GM23248 (cell line): ENCODE measurements around the gene RUNX1. TPM values are rescaled to one million over a fixed set of nuclear protein-coding genes. Genes with fewer than 3 reads are reported as not detected.

ENCODE experiments used
- DNase-seq: peaks from one replicate; pipeline ENCODE4 v3.0.0-alpha.2; 2015
- H2AFZ ChIP-seq: fragments of 200-600 bp; sonication (generic); 2 replicates; pipeline ENCODE4 v1.6.1; 2016; ENCODE audit warnings: antibody characterized with exemption
- H3F3A ChIP-seq: fragments of 200-600 bp; sonication (generic); 2 replicates; pipeline ENCODE4 v1.6.1; 2016; ENCODE audit warnings: mild to moderate bottlenecking, antibody characterized with exemption, mixed run types; ENCODE audit not compliant: insufficient read depth
- H3K27ac ChIP-seq: fragments of 200-600 bp; sonication (generic); 2 replicates; pipeline ENCODE4 v1.5.1; 2016; ENCODE audit warnings: mild to moderate bottlenecking
- H3K27me3 ChIP-seq: fragments of 200-600 bp; sonication (generic); replicated peaks from 2 replicates; pipeline ENCODE4 v1.6.1; 2016; ENCODE audit warnings: mild to moderate bottlenecking; ENCODE audit not compliant: insufficient read depth
- H3K36me3 ChIP-seq: fragments of 200-600 bp; sonication (generic); 2 replicates; pipeline ENCODE4 v1.6.1; 2016; ENCODE audit warnings: low read depth, mild to moderate bottlenecking
- H3K4me1 ChIP-seq: fragments of 200-600 bp; sonication (generic); 2 replicates; pipeline ENCODE4 v1.6.1; 2016; ENCODE audit warnings: mild to moderate bottlenecking; ENCODE audit not compliant: insufficient read depth
- H3K4me2 ChIP-seq: fragments of 200-600 bp; sonication (generic); one replicate; pipeline ENCODE4 v1.6.1; 2016; ENCODE audit warnings: mild to moderate bottlenecking; ENCODE audit not compliant: unreplicated experiment
- H3K4me3 ChIP-seq: fragments of 200-600 bp; sonication (generic); 2 replicates; pipeline ENCODE4 v1.5.1; 2016; ENCODE audit warnings: mild to moderate bottlenecking
- H3K79me2 ChIP-seq: fragments of 200-600 bp; sonication (generic); 2 replicates; pipeline ENCODE4 v1.6.1; 2016; ENCODE audit warnings: mild to moderate bottlenecking; ENCODE audit not compliant: insufficient read depth
- H3K9ac ChIP-seq: fragments of 200-600 bp; sonication (generic); 2 replicates; pipeline ENCODE4 v1.6.1; 2016; ENCODE audit warnings: mild to moderate bottlenecking
- H3K9me2 ChIP-seq: fragments of 200-600 bp; sonication (generic); 2 replicates; pipeline ENCODE4 v1.6.1; 2016; ENCODE audit warnings: mixed run types, mild to moderate bottlenecking, moderate library complexity; ENCODE audit not compliant: insufficient read depth
- H3K9me3 ChIP-seq: fragments of 200-600 bp; sonication (generic); one replicate; pipeline ENCODE4 v1.6.1; 2017; ENCODE audit warnings: low read depth
- H4K20me1 ChIP-seq: fragments of 200-600 bp; sonication (generic); 2 replicates; pipeline ENCODE4 v1.6.0; 2016; ENCODE audit not compliant: insufficient read depth
- EZH2 ChIP-seq: fragments of 200-600 bp; sonication (generic); IDR thresholded peaks from 2 replicates; pipeline ENCODE4 v1.6.1; 2018; ENCODE audit warnings: antibody characterized with exemption, mild to moderate bottlenecking; ENCODE audit not compliant: insufficient read depth, poor library complexity, severe bottlenecking
- EZH2phosphoT487 ChIP-seq: fragments of 200-600 bp; sonication (generic); IDR thresholded peaks from 2 replicates; pipeline ENCODE4 v1.6.1; 2018; ENCODE audit warnings: antibody characterized with exemption, moderate library complexity, mild to moderate bottlenecking, low read depth; ENCODE audit not compliant: insufficient read depth
- WGBS, 2 experiments: methylation state at CpG; one replicate each; pipeline ENCODE4 v1.1.6; 2015 to 2017; ENCODE audit warnings: low lambda C conversion rate in 2 of 2, low coverage in 1 of 2; ENCODE audit errors: missing lambda C conversion rate in 2 of 2; 5-methylcytosine and 5-hydroxymethylcytosine counted together
- in situ Hi-C: fragments of 300-500 bp; cut with MboI; formaldehyde crosslinking; loops from 2 replicates; pipeline ENCODE4 v1.15.0; 2020
- polyA plus RNA-seq: library from polyadenylated mRNA; unstranded; fragments of >200 nt; fragmentation: Nextera tagmentation; extraction: Ambion mirVana; gene quantifications from 2 replicates; pipeline ENCODE4 v1.2.1, GENCODE V29; 2016
- total RNA-seq: library from RNA; depleted of rRNA; stranded (reverse); fragments of >200 nt; shearing (Covaris generic); gene quantifications from 2 replicates; pipeline ENCODE4 v1.2.3, GENCODE V29; 2014

RUNX1 gene
- total and polyA plus RNA-seq, 2 experiments from 2014 or later = 21.3 to 32.6 TPM

DNA sequence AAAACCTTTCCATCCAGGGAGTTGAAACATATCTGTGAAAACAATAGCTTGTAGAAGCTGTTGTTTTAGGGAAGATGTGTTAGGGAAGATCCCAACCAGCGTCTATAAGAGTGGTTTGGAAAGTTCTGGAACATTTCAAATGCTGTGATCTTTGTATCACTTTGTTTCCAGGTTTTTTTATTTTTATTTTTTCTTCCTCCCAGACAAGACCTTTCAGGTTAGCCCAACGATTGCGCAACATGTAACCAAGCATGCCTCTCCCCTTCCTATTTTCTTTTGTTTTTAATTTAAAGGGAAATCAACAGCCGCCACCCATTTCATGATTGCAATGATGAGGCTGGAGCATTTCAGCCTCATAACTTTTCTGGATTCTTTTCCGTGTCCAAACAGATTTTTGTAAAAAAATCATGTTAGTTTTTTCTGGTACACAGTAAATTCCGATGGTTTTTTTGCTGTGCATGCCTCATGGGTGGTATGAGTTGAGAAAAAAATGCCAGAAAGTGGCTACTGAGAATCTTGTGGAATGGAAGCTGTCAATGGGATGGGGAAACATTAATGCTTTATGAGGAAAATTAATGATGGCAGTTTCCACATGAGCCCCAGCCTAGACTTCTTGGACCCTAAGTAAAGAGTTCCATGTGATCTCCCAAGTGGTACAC is 109.3 kb downstream of the RUNX1 start:
- Histone ChIP-seq H3K9me3 (no peaks in the 10 kb centered on the region), H3K9me2 (no peaks in the 10 kb centered on the region), H3K79me2 (no peaks in the 10 kb centered on the region), H3K4me2 (no peak overlapping the region), H3K27me3 (no peaks in the 10 kb centered on the region), H3K9ac (no peak overlapping the region), H4K20me1 (no peaks in the 10 kb centered on the region), H3K4me3 (no peak overlapping the region), H3K4me1 (peaks cover 52% of the 10 kb centered on the region), H3K27ac (no peak overlapping the region), H3F3A (peaks cover 31% of the 10 kb centered on the region), H3K36me3 (no peaks in the 10 kb centered on the region), H2AFZ (no peak overlapping the region)
- peak; percentile 6 for DNase-seq
- no peak for TF ChIP-seq EZH2phosphoT487
- no peak for TF ChIP-seq EZH2
- WGBS, 2 experiments = 77% methylated on average over 6 of the region's 6 CpGs
- in situ Hi-C loops = no loop called here

DNA sequence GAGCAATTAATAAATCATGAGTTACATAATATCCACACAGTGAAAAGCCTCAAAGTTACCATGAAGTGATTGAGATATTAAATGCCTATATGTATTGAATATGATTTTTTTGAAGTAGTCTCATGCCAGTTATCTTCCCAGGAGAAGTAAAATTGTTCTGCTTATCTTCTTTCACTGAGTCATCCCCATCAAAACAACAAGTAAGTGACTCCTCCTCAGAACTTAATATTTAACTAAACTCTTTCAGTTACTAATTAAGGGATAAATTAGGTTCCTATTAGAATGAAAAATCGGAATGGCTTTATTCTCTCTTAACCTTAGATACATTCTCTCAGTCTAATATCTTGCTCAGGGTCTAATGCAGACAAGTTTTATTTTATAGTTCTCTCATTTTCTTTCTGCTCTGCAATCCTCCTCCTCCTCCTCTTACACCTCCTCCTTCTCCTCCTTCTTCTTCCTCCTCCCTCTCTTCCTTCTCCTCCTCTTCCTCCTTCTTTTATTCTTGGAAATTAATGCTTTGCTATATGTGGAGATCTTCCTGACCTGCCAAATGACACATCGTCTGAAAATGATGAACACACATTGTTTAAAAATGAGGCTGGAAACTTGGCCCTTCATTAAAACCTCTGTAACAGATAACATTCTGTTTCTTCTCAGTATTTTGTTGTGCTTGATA is 110.9 kb downstream of the RUNX1 start:
- Histone ChIP-seq H3K27ac (peak overlapping the region; percentile 22; the same call in 1 of the 2 replicates), H3K27me3 (no peaks in the 10 kb centered on the region), H3K4me2 (peak overlapping the region; percentile 70), H3K79me2 (no peaks in the 10 kb centered on the region), H3K36me3 (no peaks in the 10 kb centered on the region), H3K4me3 (peak overlapping the region; percentile 28), H3K9ac (no peak overlapping the region), H2AFZ (0 out of 2 replicates have a peak overlapping the region, but pooled peaks have one; percentile 0), H3F3A (peaks cover 31% of the 10 kb centered on the region), H3K4me1 (peaks cover 52% of the 10 kb centered on the region), H3K9me2 (no peaks in the 10 kb centered on the region), H4K20me1 (no peaks in the 10 kb centered on the region), H3K9me3 (no peaks in the 10 kb centered on the region)
- TF ChIP-seq EZH2phosphoT487 = no peak
- no peak for TF ChIP-seq EZH2
- in situ Hi-C loops = no loop called here
- peak; percentile 70 for DNase-seq
- WGBS, 2 experiments = 46 to 49% methylated on average over 2 of the region's 2 CpGs

DNA sequence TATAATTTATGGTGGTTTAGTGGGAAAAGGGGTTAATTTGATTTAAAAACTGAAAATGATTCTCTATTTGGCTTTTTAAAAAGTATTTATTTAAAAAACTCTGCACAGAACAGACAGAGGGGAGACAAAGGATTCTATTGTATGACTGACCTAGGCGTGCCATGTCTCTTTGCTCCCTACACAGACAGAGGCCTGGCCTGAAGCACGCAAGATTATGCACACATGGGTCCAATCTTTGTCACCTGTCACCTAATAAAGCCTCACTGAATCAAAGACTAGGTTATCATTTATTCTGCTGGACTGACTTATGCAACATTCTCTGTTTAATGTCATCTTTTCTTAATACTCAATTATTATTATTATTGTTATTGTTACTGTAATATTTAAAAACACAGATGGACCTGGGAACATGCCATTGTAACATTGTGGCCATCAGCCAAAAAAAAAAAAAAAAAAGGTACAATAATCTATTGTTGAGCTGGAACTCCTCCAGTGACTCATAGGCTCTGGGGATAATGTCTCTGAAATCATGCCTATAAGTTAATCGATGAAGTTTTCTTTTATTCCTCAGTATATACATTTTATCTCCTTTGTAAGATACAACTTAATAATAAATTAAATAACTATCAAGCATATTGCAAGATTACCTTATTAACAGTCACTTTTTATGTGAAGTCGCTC is 112.1 kb downstream of the RUNX1 start:
- H3K4me2 ChIP-seq = peak overlapping the region; percentile 59
- TF ChIP-seq EZH2 (no peak), EZH2phosphoT487 (no peak)
- H3K79me2 ChIP-seq = no peaks in the 10 kb centered on the region
- no peaks in the 10 kb centered on the region for H4K20me1 ChIP-seq
- H3K4me1 ChIP-seq = peaks cover 52% of the 10 kb centered on the region
- no peaks in the 10 kb centered on the region for H3K9me2 ChIP-seq
- no peak overlapping the region for H3K9ac ChIP-seq
- H3K9me3 ChIP-seq = no peaks in the 10 kb centered on the region
- WGBS, 2 experiments = 86 to 88% methylated on average over 4 of the region's 4 CpGs
- in situ Hi-C loops = no loop called here
- peaks cover 31% of the 10 kb centered on the region for H3F3A ChIP-seq
- no peak overlapping the region for H2AFZ ChIP-seq
- H3K4me3 ChIP-seq = no peak overlapping the region
- no peaks in the 10 kb centered on the region for H3K27me3 ChIP-seq
- H3K36me3 ChIP-seq = no peaks in the 10 kb centered on the region
- H3K27ac ChIP-seq = no peak overlapping the region
- peak; percentile 48 for DNase-seq

DNA sequence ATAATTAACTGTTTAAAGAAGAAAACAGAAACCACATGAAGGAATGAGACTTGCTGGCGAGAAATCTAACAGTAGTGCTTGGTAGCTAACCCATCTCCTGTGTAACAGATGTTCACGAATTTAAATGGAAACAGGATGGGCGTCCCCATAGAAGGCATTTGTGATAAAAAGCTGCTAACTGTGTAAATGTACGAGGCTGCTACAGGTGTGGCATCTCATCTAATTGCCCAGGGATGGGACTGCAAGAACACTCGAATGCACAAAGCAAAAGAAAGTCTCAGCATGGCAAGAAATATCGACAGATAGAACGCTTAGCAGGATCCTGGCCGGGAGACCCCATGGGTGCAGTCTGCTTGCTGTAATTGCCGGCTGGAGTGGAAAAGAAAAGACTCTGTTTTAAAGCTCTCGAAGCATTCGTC is 112.7 kb downstream of the RUNX1 start:
- Histone ChIP-seq H3K9me3 (no peaks in the 10 kb centered on the region), H3F3A (peaks cover 31% of the 10 kb centered on the region), H3K4me2 (peak overlapping the region; percentile 59), H4K20me1 (no peaks in the 10 kb centered on the region), H3K36me3 (no peaks in the 10 kb centered on the region), H3K27ac (no peak overlapping the region), H3K9ac (no peak overlapping the region), H3K4me1 (peaks cover 52% of the 10 kb centered on the region), H3K4me3 (no peak overlapping the region), H2AFZ (peak overlapping the region; percentile 48), H3K79me2 (no peaks in the 10 kb centered on the region), H3K27me3 (no peaks in the 10 kb centered on the region), H3K9me2 (no peaks in the 10 kb centered on the region)
- no peak for DNase-seq
- TF ChIP-seq EZH2 (no peak), EZH2phosphoT487 (no peak)
- in situ Hi-C loops = no loop called here
- 28 to 30% methylated on average over 11 of the region's 11 CpGs for WGBS, 2 experiments
